GM12878 (cell line): Measurements from ENCODE around the gene COL25A1. TPM values are rescaled to one million over a fixed set of nuclear protein-coding genes. Genes with fewer than 3 reads are reported as not detected.

Experiments
- ATAC-seq: fragments of 200-7000 bp; cut with Tn5 transposase; 3 replicates; pipeline ENCODE4 v1.9.1; 2020; ENCODE audit warnings: mild to moderate bottlenecking, moderate library complexity
- BruUV-seq: library from RNA; stranded (reverse); fragments of 400-500 nt; replicated peaks from 2 replicates; lab custom pipeline; 2021; lab: Mats Ljungman, UMichigan
- CTCF ChIA-PET: fragments of 300-600 bp; sonication (Branson Sonifier 250); formaldehyde crosslinking; extraction: SDS; loops from one replicate; lab custom pipeline; 2021; ENCODE audit warnings: inconsistent platforms; lab: Yijun Ruan, JAX
- POLR2A ChIA-PET: fragments of 350-600 bp; formaldehyde crosslinking; extraction: SDS; loops from one replicate; lab custom pipeline; 2021; ENCODE audit warnings: inconsistent platforms; lab: Charles Lee
- RAD21 ChIA-PET: fragments of 300-600 bp; sonication (Branson Sonifier 250); formaldehyde crosslinking; loops from one replicate; lab custom pipeline; 2023; ENCODE audit warnings: antibody characterized with exemption; ENCODE audit not compliant: unreplicated experiment; lab: Charles Lee
- SMC1A ChIA-PET: fragments of 300-600 bp; sonication (Branson Sonifier 250); formaldehyde crosslinking; loops from one replicate; lab custom pipeline; 2023; ENCODE audit not compliant: unreplicated experiment, uncharacterized antibody; lab: Charles Lee
- DNase-seq: peaks from one replicate; pipeline ENCODE4 v3.0.0-alpha.2; 2011; ENCODE audit warnings: low read depth, low spot score
- FAIRE-seq: peaks from 3 replicates; lab custom pipeline; 2011; peaks lifted over from hg19 to GRCh38; lab: Jason Lieb, UNC
- H2AFZ ChIP-seq: 2 replicates; pipeline ENCODE4 v1.6.0; 2011; ENCODE audit warnings: low read depth, low read length, control low read depth; ENCODE audit not compliant: control insufficient read depth
- H3K27ac ChIP-seq: 2 replicates; pipeline ENCODE4 v1.5.1; 2011; ENCODE audit warnings: control low read depth; ENCODE audit not compliant: control insufficient read depth, insufficient read depth
- H3K27me3 ChIP-seq, 2 experiments: replicated peaks in 1 of 2; 2 replicates each; pipeline versions ENCODE4 v1.6.0 to v1.6.1; 2011; ENCODE audit warnings: low read length in 1 of 2; ENCODE audit not compliant: control insufficient read depth in 2 of 2, insufficient read depth in 2 of 2
- H3K36me3 ChIP-seq, 2 experiments: 2 replicates each; pipeline ENCODE4 v1.5.1; 2011; ENCODE audit warnings: low read length in 1 of 2; ENCODE audit not compliant: control insufficient read depth in 2 of 2, insufficient read depth in 2 of 2
- H3K4me1 ChIP-seq: 2 replicates; pipeline ENCODE4 v1.6.1; 2011; ENCODE audit warnings: mild to moderate bottlenecking, low read length, moderate library complexity, mixed read lengths; ENCODE audit not compliant: control insufficient read depth, insufficient read depth
- H3K4me2 ChIP-seq: 2 replicates; pipeline ENCODE4 v1.6.0; 2011; ENCODE audit warnings: control low read depth; ENCODE audit not compliant: control insufficient read depth, insufficient read depth
- H3K4me3 ChIP-seq: fragments of 200-600 bp; sonication (generic); 2 replicates; pipeline ENCODE4 v1.5.1; 2016
- H3K79me2 ChIP-seq: 2 replicates; pipeline ENCODE4 v1.6.0; 2011; ENCODE audit warnings: low read length; ENCODE audit not compliant: control insufficient read depth, insufficient read depth
- H3K9ac ChIP-seq: 2 replicates; pipeline ENCODE4 v1.8.0; 2011; ENCODE audit warnings: low read length, control low read depth, mixed read lengths; ENCODE audit not compliant: control insufficient read depth, insufficient read depth
- H3K9me3 ChIP-seq: replicated peaks from 3 replicates; pipeline ENCODE4 v1.5.1; 2011; ENCODE audit warnings: mild to moderate bottlenecking, low read length; ENCODE audit not compliant: control insufficient read depth, insufficient read depth
- H4K20me1 ChIP-seq: 2 replicates; pipeline ENCODE4 v1.6.0; 2011; ENCODE audit not compliant: control insufficient read depth, insufficient read depth
- ATF7 ChIP-seq: fragments of 450-650 bp; IDR thresholded peaks from 2 replicates; pipeline ENCODE4 v1.6.1; 2016; ENCODE audit warnings: low read depth, mild to moderate bottlenecking
- EED ChIP-seq: sonication (generic); IDR thresholded peaks from 2 replicates; pipeline ENCODE4 v1.6.1; 2016; ENCODE audit warnings: antibody characterized with exemption, low read depth
- EP300 ChIP-seq, 2 experiments: fragments of 150-350 bp in 1 of 2; IDR thresholded peaks; 2 replicates each; pipeline ENCODE4 v1.6.1; 2011 to 2012; ENCODE audit warnings: low read depth in 2 of 2, low read length in 2 of 2, borderline replicate concordance in 1 of 2, improper control_type of control experiment in 1 of 2, inconsistent platforms in 1 of 2; ENCODE audit not compliant: control insufficient read depth in 1 of 2
- HDGF ChIP-seq: fragments of 450-650 bp; IDR thresholded peaks from 2 replicates; pipeline ENCODE4 v1.6.1; 2016; ENCODE audit warnings: antibody characterized with exemption
- POU2F2 ChIP-seq: IDR thresholded peaks from 3 replicates; pipeline ENCODE4 v1.6.1; 2011; ENCODE audit warnings: low read depth, mild to moderate bottlenecking, low read length, borderline replicate concordance
- RAD21 ChIP-seq: IDR thresholded peaks from 2 replicates; pipeline ENCODE4 v1.6.1; 2011; ENCODE audit warnings: mild to moderate bottlenecking, low read depth, low read length, moderate library complexity; ENCODE audit not compliant: insufficient read depth
- SIN3A ChIP-seq: IDR thresholded peaks from 2 replicates; pipeline ENCODE4 v1.6.1; 2012; ENCODE audit warnings: low read depth, low read length, improper control_type of control experiment
- SKIL ChIP-seq: fragments of 450-650 bp; IDR thresholded peaks from 2 replicates; pipeline ENCODE4 v1.6.1; 2017; ENCODE audit warnings: mild to moderate bottlenecking, low read depth, inconsistent platforms; ENCODE audit not compliant: poor library complexity, severe bottlenecking
- SP1 ChIP-seq: IDR thresholded peaks from one replicate; pipeline ENCODE4 v1.6.1; 2011; ENCODE audit warnings: low read depth, low read length
- TBL1XR1 ChIP-seq: IDR thresholded peaks from 2 replicates; pipeline ENCODE4 v1.6.1; 2012; ENCODE audit warnings: low read depth, low read length, improper control_type of control experiment
- WGBS: methylation state at CpG from one replicate; pipeline ENCODE4 v1.1.6; 2016; ENCODE audit warnings: low lambda C conversion rate; ENCODE audit not compliant: insufficient replicate concordance, insufficient coverage; ENCODE audit errors: missing lambda C conversion rate; 5-methylcytosine and 5-hydroxymethylcytosine counted together
- in situ Hi-C: fragments of 300-500 bp; cut with MboI; formaldehyde crosslinking; loops from 9 replicates; pipeline ENCODE4 v1.14.3; 2018; ENCODE audit warnings: mixed read lengths
- intact Hi-C: fragments of 100-400 bp; cut with micrococcal nuclease; formaldehyde crosslinking; loops from one replicate; pipeline ENCODE4 v1.14.2; 2022; ENCODE audit not compliant: unreplicated experiment
- polyA plus RNA-seq, 11 experiments: library from polyadenylated mRNA; depleted of rRNA in 4 of 11; unstranded in 6 of 11; stranded (reverse) in 5 of 11; fragments of >200 nt; fragmentation: Nextera tagmentation in 4 of 11; fragmentation: Illumina TruSeq in 1 of 11; extraction: Ambion mirVana in 4 of 11; extraction: Trizol in 1 of 11; gene quantifications; 1 replicate in 1 of 11; 2 replicates in 10 of 11; pipeline versions ENCODE4 v1.2.1 to v1.2.3, GENCODE V29; 2011 to 2016; ENCODE audit warnings: inconsistent platforms in 2 of 11, missing spikeins in 2 of 11, low read depth in 1 of 11
- total RNA-seq, 4 experiments: library from RNA; depleted of rRNA in 3 of 4; stranded (reverse); fragments of >200 nt in 3 of 4; fragmentation: Illumina TruSeq in 1 of 4; extraction: Trizol in 1 of 4; gene quantifications; 2 replicates each; pipeline versions ENCODE4 v1.2.1 to v1.2.3, GENCODE V29; 2013 to 2021
- TF ChIP-seq, protein P1 (sequence below): fragments of 450-650 bp; IDR thresholded peaks from 2 replicates; pipeline ENCODE4 v1.6.1; 2016; ENCODE audit warnings: mild to moderate bottlenecking

The COL25A1 gene
- total and polyA plus RNA-seq, 10 of the 15 experiments (the other 5 are each of a cell fraction or from before 2014, with no cell fraction given) = 0.01 to 0.26 (median 0.12) TPM; not detected in 6

- no peak for TF ChIP-seq SKIL
Measured at GRCh38 chr4:109295081-109295480, 7.4 kb downstream of the COL25A1 start (continued).

GRCh38 chr4:109294468-109295020 is 7.9 kb downstream of the COL25A1 start:
- Histone ChIP-seq H3K27ac (no peak overlapping the region), H3K9me3 (no peaks in the 10 kb centered on the region), H4K20me1 (no peaks in the 10 kb centered on the region), H3K4me3 (no peak overlapping the region), H3K4me1 (no peaks in the 10 kb centered on the region), H3K9ac (no peak overlapping the region), H3K79me2 (no peaks in the 10 kb centered on the region), H3K36me3 (no peaks in the 10 kb centered on the region), H2AFZ (no peak overlapping the region), H3K27me3 (no peaks in the 10 kb centered on the region), H3K4me2 (no peak overlapping the region)
- CTCF ChIA-PET = interaction anchor here (0.7 to 8.8 kb wide), 43 partner anchors 9 to 649 kb away, joined by 3 to 88 read pairs (median 3); no protein-coding TSS in a partner anchor
- RAD21 ChIA-PET = interaction anchor here (0.8 to 4.5 kb wide), 16 partner anchors 14 to 645 kb away, joined by 3 to 54 read pairs (median 4); partner anchors contain the start of gene OSTC
- POLR2A ChIA-PET = interaction anchor here (0.9 to 1.2 kb wide), 2 partner anchors 13 to 16 kb away, joined by 3 to 4 read pairs; no protein-coding TSS in a partner anchor
- SMC1A ChIA-PET = interaction anchor here (0.8 to 5.3 kb wide), 32 partner anchors 11 to 461 kb away, joined by 3 to 62 read pairs (median 4); no protein-coding TSS in a partner anchor
- DNase-seq = no peak
- ATAC-seq = no peak
- WGBS = 70% methylated on average over 4 of the region's 4 CpGs
- no TSS peak for BruUV-seq
- TF ChIP-seq RAD21 = no peak
- no peak for TF ChIP-seq POU2F2
- TF ChIP-seq, protein P1, sequence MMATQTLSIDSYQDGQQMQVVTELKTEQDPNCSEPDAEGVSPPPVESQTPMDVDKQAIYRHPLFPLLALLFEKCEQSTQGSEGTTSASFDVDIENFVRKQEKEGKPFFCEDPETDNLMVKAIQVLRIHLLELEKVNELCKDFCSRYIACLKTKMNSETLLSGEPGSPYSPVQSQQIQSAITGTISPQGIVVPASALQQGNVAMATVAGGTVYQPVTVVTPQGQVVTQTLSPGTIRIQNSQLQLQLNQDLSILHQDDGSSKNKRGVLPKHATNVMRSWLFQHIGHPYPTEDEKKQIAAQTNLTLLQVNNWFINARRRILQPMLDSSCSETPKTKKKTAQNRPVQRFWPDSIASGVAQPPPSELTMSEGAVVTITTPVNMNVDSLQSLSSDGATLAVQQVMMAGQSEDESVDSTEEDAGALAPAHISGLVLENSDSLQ = no peak
- TF ChIP-seq SIN3A = no peak
- no peak for TF ChIP-seq ATF7
- no peak for TF ChIP-seq SP1
- no peak for TF ChIP-seq HDGF
- TF ChIP-seq TBL1XR1 = no peak
- TF ChIP-seq EP300 (IDR thresholded peaks at IDR 0.05; ENCODE audit: borderline replicate concordance in 1 of 2, control insufficient read depth in 1 of 2, low read depth in 2 of 2, low read length in 2 of 2) = no peak
- no peak for TF ChIP-seq EED
- no peak for FAIRE-seq
- intact Hi-C loops (loop anchor here (5.0 to 10.0 kb wide), 4 partner anchors 113 to 610 kb away; no protein-coding TSS in a partner anchor), in situ Hi-C loops (no loop called here)
